ENCODE measurements around the gene MEPCE.
A peak's percentile ranks its signal among the peaks of the same experiment; 100 is the strongest.
"Not testable (repeated sequence)": the region's sequence is repeated elsewhere in the genome, so short reads cannot be mapped to it uniquely, and the experiment has no call there.

MEPCE gene

GRCh38 chr7:100434297-100435144 is 4.9 kb downstream of the MEPCE start:
- no peak for DNase-seq (ENCODE audit: low read depth)

GRCh38 chr7:100435401-100436304 is 6.0 kb downstream of the MEPCE start:
- DNase-seq (ENCODE audit: low read depth), result peak; percentile 48

DNA sequence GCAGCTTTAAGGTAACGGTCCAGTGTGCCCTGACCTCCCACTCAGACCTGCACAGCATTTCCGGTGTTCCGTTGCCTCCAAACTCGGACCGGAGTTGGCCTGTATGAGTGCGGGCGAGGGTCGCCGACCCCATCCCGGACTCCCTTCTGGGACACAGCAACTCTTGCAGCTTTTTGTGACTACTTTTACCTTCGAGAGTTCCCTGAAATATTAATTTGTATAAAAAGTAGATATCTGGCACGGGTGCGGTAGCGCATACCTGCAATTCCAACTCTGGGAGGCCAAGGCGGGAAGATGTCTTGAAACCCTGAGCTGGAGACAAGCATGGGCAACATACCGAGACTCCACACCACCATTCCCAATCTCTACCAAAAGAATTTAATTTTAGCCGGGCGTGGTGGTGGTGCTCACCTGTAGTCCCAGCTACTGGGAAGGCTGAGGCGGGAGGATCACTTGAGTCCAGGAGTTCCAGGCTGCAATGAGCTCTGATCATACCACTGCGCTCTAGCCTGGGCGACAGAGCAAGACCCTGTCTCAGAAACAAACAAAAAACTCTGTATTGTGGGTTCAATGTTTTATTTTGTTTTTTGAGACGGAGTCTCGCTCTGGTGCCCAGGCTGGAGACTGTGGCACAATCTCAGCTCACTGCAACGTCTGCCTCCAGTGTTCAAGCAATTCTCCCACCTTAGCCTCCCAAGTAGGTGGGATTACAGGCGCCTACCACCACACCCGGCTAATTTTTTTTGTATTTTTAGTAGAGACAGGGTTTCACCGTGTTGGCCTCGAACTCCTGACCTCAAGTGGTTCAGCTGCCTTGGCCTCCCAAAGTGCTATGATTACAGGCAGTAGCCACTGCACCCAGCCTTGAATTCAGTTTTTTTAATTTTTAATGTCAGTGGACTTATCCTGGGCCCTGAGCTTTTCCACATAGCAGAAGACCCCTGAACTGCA is 7.8 kb downstream of the MEPCE start:
- no peak for DNase-seq (ENCODE audit: low read depth)

- no peak for DNase-seq (ENCODE audit: low read depth)
Observed at GRCh38 chr7:100438172-100438571, 8.5 kb downstream of the MEPCE start.

- DNase-seq (ENCODE audit: low read depth), result not testable (repeated sequence)
Observed at GRCh38 chr7:100438731-100439130, 9.1 kb downstream of the MEPCE start.

GRCh38 chr7:100439244-100439643 is 9.6 kb downstream of the MEPCE start:
- DNase-seq (ENCODE audit: low read depth), result not testable (repeated sequence)

DNA sequence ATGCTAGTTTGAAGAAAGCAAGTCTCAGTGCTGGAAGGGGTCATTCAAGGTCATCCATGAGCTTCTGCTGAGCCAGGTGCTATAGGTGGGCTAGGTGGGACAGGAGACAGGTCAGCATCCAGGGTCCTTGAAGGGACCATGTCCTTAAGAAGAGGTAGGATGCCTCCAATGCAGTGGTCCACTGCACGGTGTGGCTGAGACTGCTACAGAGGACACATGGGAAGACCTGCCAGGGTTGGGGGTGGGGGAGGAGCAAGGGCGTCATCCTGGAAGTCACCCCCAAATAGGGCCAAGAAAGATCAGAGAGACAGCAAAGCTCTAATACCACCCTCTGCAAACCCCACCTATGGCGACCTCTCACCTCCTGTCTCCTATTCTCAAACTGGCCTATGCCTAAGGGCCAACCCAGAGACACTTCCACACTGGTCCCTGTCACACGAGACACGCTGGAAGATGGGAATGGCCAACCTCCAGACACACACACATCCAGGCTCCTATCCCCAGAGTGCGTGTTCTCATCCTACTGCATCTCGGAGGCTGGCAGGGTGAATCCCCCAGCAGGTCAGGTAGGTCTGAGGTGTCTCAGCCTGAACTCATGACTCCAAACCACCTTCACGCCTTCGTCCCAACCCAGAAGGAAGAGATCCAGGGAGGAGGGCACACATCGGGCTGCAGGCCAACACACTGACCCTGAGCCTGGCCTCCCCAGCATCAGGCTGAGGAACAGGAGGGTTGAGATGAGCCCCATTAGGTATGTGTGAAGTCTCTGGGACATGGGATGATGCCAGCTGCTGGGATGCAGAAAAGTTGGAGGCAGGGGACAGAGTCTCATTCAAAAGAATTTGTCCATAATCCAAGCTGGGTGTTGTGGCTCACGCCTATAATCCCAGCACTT is 12.3 kb downstream of the MEPCE start:
- no peak for DNase-seq (ENCODE audit: low read depth)

GRCh38 chr7:100443096-100443840 is 13.6 kb downstream of the MEPCE start:
- DNase-seq (ENCODE audit: low read depth), result no peak

DNA sequence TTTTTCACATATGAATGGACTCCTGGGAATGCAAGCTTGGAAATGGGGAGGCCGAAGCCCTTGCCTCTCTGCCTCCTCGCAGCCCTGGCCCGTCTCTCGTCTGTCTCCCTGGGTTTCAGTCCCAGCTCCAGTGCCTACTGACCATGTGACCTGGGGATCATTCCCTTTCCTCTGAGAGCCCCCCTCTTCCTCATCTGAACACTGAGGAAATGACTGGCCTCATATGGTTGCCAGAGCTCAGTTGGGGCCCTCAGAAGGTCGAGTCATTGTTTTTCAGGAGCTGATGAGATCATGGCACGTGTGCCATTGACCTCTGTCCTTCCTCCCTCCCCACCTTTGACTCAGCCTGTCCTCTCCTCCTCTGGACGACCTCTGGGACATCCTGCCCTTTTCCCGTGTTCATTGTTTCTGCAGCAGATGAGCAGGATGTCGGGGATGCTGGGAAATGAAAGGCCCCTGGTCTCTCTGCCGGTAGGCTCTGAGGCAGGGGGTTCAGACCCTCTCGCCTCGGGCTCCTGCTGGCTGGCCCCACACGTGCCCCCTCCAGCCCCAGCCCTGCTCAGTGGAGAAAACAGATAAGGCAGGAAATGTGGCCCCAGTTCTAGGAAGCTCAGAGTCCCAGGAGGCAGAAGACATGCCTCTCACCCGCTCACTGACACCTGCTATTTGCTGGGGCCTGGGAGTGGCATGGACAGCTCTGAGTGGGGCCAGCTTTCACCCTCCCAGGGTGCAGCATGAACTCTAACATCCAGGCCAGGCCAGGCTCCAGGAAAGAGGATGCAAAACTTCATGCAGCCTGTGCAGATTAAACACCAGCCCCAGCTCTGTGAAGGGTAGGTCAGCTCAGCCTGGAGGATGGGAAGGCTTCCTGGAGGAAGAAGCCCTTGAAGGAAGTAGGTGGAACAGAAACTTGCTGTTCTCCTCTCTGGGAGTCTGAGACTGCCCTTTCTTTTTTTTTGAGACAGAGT is 15.0 kb downstream of the MEPCE start:
- no peak for DNase-seq (ENCODE audit: low read depth)

DNA sequence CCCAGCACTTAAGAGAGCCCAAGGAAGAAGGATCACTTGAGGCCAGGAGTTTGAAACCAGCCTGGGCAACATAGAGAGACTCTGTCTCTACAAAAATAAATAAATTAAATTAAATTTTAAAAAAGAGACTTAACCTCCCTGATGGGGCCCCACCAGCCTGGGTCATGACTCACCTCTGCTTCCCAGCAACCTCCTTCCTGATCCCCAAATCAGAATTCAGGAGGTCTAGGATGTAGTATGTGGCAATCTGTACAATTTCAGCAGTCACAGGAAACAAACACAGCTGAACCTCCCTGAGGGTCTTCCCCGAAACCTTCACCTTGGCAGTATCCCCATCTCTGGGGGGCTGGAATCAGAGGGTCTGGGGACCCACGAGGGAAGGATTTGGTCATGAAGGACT is 16.4 kb downstream of the MEPCE start:
- DNase-seq (ENCODE audit: low read depth), result no peak

DNA sequence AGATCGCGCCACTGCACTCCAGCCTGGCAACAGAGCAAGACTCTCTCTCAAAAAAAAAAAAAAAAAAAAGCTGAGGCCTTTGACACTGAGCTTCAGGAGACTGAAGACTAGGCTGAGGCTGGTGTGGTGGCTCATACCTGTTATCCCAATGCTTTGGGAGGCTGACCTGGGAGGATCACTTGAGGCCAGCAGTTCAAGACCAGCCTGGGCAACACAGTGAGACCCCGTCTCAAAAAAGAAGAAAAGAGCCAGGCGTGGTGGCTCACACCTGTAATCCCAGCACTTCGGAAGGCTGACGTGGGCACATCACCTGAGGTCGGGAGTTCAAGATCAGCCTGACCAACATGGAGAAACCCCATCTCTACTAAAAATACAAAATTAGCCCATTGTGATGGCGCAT is 17.7 kb downstream of the MEPCE start:
- not testable (repeated sequence) for DNase-seq (ENCODE audit: low read depth)

DNA sequence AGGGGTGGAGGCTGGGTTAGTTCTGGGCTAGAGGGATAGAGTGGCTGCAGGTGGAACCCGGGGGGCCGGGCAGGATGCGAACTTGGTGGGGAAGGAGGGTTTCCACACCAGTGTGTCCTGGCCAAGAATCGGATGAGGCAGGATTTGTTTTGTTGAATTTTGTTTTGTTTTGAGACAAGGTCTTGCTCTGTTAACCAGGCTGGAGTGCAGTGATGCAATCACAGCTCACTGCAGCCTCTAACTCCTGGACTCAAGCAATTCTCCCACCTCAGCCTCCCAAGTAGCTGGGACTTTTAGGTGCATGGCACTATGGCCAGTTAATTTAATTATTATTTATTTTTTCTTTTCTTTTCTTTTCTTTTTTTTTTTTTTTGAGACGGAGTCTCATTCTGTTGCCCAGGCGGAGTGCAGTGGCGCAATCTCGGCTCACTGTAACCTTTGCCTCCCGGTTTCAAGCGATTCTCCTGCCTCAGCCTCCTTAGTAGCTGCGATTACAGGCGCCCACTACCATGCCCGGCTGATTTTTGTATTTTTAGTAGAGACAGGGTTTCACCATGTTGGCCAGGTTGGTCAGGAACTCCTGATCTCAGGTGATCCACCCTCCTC is 19.7 kb downstream of the MEPCE start:
- DNase-seq (ENCODE audit: low read depth), result no peak

GRCh38 chr7:100452513-100452912 is 22.9 kb downstream of the MEPCE start:
- no peak for DNase-seq (ENCODE audit: low read depth)

DNA sequence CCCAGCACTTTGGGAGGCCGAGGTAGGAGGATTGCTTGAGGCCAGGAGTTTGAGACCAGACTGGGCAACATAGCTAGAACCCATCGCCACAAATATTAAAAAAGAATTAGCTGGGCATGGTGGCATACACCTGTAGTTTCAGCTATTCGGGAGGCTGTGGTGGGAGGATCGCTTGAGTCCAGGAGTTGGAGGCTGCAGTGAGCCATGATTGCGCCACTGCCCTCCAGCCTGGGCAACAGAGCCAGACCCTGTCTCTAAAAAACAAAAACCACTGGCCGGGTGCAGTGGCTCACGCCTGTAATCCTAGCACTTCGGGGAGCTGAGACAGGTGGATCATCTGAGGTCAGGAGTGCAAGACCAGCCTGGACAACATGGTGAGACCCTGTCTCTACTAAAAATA is 24.2 kb downstream of the MEPCE start:
- not testable (repeated sequence) for DNase-seq (ENCODE audit: low read depth)

GRCh38 chr7:100455206-100455605 is 25.6 kb downstream of the MEPCE start:
- DNase-seq (ENCODE audit: low read depth), result no peak

GRCh38 chr7:100456562-100456961 is 26.9 kb downstream of the MEPCE start:
- DNase-seq (ENCODE audit: low read depth), result no peak

GRCh38 chr7:100457033-100457432 is 27.4 kb downstream of the MEPCE start:
- no peak for DNase-seq (ENCODE audit: low read depth)

DNA sequence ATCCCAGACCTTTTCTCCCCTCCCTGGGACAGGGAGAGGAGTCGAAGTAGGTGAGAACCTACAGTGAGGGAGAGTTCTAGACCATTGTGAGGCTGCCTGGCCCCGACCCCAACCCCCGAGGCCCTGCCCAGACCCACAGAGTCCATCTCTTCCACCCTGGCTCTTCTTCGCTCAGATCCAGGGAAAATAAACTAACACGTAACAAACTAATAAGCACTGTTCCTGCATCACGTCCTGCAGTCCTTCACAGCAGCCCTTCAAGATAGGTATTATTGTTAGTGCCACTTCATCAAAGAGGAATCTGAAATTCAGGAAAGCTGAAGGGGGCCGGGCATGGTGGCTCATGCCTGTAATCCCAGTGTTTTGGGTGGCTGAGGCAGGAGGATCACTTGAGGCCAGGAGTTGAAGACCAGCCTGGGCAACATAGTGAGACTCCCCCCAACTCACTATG is 34.6 kb downstream of the MEPCE start, which contains the start of gene SPACDR:
SPACDR (minus strand) TSS at position 51 of the 451 bp plus-strand sequence. CDS start 235 bp downstream, outside the sequence.
- no peak for DNase-seq (ENCODE audit: low read depth)
